HG03196 (cell line): ENCODE results near the gene C11orf68.
"Not testable (repeated sequence)": the region's sequence is repeated elsewhere in the genome, so short reads cannot be mapped to it uniquely, and the experiment has no call there.

Experiments used
- ATAC-seq: cut with Tn5 transposase; IDR thresholded peaks from one replicate; pipeline ENCODE4 v1.9.1; 2021; ENCODE audit not compliant: unreplicated experiment

C11orf68 gene

GRCh38 chr11:65915101-65915820 lies 3.6 kb downstream of the C11orf68 start:
- no peak for ATAC-seq

GRCh38 chr11:65912845-65913244 lies 6.0 kb downstream of the C11orf68 start:
- no peak for ATAC-seq

GRCh38 chr11:65911682-65912568 lies 6.9 kb downstream of the C11orf68 start:
- no peak for ATAC-seq

GRCh38 chr11:65907878-65908277 lies 11.0 kb downstream of the C11orf68 start:
- ATAC-seq = no peak

GRCh38 chr11:65906602-65907001 lies 12.3 kb downstream of the C11orf68 start:
- ATAC-seq = no peak

GRCh38 chr11:65903715-65904114 lies 15.1 kb downstream of the C11orf68 start:
- no peak for ATAC-seq

GRCh38 chr11:65903068-65903481 lies 15.8 kb downstream of the C11orf68 start:
- no peak for ATAC-seq

GRCh38 chr11:65900899-65901180 lies 18.0 kb downstream of the C11orf68 start:
- ATAC-seq = no peak

GRCh38 chr11:65900125-65900898 lies 18.6 kb downstream of the C11orf68 start, which contains the start of gene FOSL1:
FOSL1 (minus strand) TSS chr11:65900388; CDS start chr11:65900339, 49 bp downstream.
- ATAC-seq = peak; percentile 71

GRCh38 chr11:65899356-65900124 lies 19.3 kb downstream of the C11orf68 start:
- no peak for ATAC-seq

- no peak for ATAC-seq
Observed at GRCh38 chr11:65898656-65899355, 20.1 kb downstream of the C11orf68 start.

GRCh38 chr11:65897020-65897471 lies 21.8 kb downstream of the C11orf68 start:
- no peak for ATAC-seq

GRCh38 chr11:65896034-65896999 lies 22.5 kb downstream of the C11orf68 start:
- no peak for ATAC-seq

- no peak for ATAC-seq
Observed at GRCh38 chr11:65895482-65895981, 23.3 kb downstream of the C11orf68 start.

GRCh38 chr11:65894034-65894591 lies 24.7 kb downstream of the C11orf68 start:
- no peak for ATAC-seq

GRCh38 chr11:65892661-65893317 lies 26.1 kb downstream of the C11orf68 start:
- ATAC-seq = no peak

- ATAC-seq = not testable (repeated sequence)
Observed at GRCh38 chr11:65892137-65892540, 26.7 kb downstream of the C11orf68 start.
